Tibial artery (tissue), 4 donors: ENCODE data around the gene SLC5A2.
"Not testable (repeated sequence)": the region's sequence is repeated elsewhere in the genome, so short reads cannot be mapped to it uniquely, and the experiment has no call there.

Source experiments
- DNase-seq, 2 donors: peaks; one replicate each; pipeline ENCODE4 v3.0.0-alpha.2; 2019
- H3K27ac ChIP-seq, 2 donors: fragments of 200-600 bp; sonication (generic) in 1 of 2; 1 replicate in 1 of 2; 2 replicates in 1 of 2; pipeline ENCODE4 v1.5.1; 2018 to 2019; ENCODE audit warnings: mild to moderate bottlenecking in 1 of 2
- H3K27me3 ChIP-seq, 2 donors: fragments of 200-600 bp; sonication (generic) in 1 of 2; one replicate each; pipeline versions ENCODE4 v1.5.1 to v1.6.0; 2016 to 2019
- H3K36me3 ChIP-seq, 3 donors: fragments of 200-600 bp; sonication (generic) in 2 of 3; one replicate each; pipeline ENCODE4 v1.5.1; 2016 to 2019; ENCODE audit warnings: mild to moderate bottlenecking in 2 of 3
- H3K4me1 ChIP-seq, 4 donors: fragments of 200-600 bp; sonication (generic) in 2 of 4; 1 replicate in 3 of 4; 2 replicates in 1 of 4; pipeline ENCODE4 v1.5.1; 2016 to 2019
- H3K4me3 ChIP-seq, 2 donors: fragments of 200-600 bp; sonication (generic) in 1 of 2; 1 replicate in 1 of 2; 2 replicates in 1 of 2; pipeline ENCODE4 v1.5.1; 2018 to 2019; ENCODE audit warnings: mild to moderate bottlenecking in 2 of 2
- H3K9me3 ChIP-seq, 3 donors: fragments of 200-600 bp; sonication (generic) in 1 of 3; one replicate each; pipeline ENCODE4 v1.5.1; 2016 to 2019
- intact Hi-C: fragments of 100-400 bp; cut with DNase I; formaldehyde crosslinking; loops from one replicate; pipeline ENCODE4 v1.15.0; 2023; ENCODE audit warnings: low total_unique reads
- TF ChIP-seq, protein P1 (sequence below), 2 experiments: fragments of 200-600 bp in 1 of 2; fragments of 450-650 bp in 1 of 2; IDR thresholded peaks; one replicate each; pipeline ENCODE4 v1.5.1; 2017 to 2019; ENCODE audit warnings: antibody characterized with exemption in 2 of 2, mild to moderate bottlenecking in 1 of 2, moderate library complexity in 1 of 2

The SLC5A2 gene

DNA sequence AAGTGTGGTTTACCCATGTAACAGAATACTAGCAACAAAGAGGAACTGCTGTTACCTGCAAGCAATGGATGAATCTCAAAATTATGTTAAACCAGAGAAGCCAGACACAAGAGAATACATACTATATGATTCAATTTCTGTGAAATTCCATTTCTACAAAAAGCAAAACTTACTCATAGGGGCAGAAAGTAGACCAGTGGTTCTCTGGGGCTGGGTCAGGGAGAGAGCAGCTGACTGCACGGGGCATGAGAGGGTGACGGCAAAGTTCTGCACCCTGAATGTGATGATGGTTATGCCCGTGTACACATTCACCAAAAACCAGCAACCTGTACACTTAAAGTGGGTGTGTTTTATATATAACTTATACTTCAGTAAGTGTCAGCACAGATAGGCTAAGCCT lies 43.4 kb upstream of the SLC5A2 start:
- peaks cover 0 to 11% (median 3%) of the 10 kb centered on the region in 4 donors for H3K4me1 ChIP-seq
- DNase-seq: peak in 1 of 2 donors; percentile 12
- no peak overlapping the region for H3K27ac ChIP-seq
- intact Hi-C loops: no loop called here
- no peaks in the 10 kb centered on the region for H3K27me3 ChIP-seq
- H3K9me3 ChIP-seq: no peaks in the 10 kb centered on the region
- H3K36me3 ChIP-seq: peaks cover 0 to 14% (median 0%) of the 10 kb centered on the region in 3 donors
- TF ChIP-seq, protein P1, sequence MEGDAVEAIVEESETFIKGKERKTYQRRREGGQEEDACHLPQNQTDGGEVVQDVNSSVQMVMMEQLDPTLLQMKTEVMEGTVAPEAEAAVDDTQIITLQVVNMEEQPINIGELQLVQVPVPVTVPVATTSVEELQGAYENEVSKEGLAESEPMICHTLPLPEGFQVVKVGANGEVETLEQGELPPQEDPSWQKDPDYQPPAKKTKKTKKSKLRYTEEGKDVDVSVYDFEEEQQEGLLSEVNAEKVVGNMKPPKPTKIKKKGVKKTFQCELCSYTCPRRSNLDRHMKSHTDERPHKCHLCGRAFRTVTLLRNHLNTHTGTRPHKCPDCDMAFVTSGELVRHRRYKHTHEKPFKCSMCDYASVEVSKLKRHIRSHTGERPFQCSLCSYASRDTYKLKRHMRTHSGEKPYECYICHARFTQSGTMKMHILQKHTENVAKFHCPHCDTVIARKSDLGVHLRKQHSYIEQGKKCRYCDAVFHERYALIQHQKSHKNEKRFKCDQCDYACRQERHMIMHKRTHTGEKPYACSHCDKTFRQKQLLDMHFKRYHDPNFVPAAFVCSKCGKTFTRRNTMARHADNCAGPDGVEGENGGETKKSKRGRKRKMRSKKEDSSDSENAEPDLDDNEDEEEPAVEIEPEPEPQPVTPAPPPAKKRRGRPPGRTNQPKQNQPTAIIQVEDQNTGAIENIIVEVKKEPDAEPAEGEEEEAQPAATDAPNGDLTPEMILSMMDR (IDR thresholded peaks at IDR 0.05): no peak
- H3K4me3 ChIP-seq: no peak overlapping the region

DNA sequence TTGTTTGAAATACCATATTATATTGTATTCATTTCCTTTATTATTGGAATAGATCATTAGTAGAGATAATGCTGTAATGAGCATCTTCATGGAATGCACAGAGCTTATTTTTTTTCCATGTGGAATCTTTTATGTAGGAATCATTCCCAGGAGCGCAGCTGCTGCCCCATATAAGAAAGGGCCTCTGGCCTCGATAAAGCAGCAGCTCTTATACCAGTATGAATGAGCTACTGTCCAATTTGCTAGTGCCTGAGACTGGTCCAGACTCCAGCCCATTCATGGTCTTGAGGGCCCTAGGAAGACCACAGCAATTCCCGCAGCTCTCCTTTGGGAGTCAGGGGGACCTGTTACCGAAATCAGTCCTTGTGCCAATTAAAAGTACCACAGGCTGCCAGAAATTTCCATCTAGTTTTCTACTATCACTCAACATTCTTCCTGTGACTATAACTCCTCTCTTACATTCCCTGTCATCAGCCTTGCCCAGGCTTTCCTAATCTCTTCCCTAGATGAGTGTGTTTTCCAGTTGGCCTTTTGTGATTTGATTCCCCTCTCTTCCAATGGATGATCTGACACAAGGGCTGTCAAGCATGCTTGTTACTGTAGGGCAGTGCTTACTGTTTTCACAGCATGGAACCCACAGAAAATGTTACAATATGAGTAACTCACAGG lies 42.3 kb upstream of the SLC5A2 start:
- DNase-seq: peak in 1 of 2 donors; percentile 31
- TF ChIP-seq, protein P1 (IDR thresholded peaks at IDR 0.05): no peak
- no peak overlapping the region for H3K27ac ChIP-seq
- intact Hi-C loops: loop anchor here (5.0 to 10.0 kb wide), 2 partner anchors 248 to 366 kb away; partner anchors contain the start of genes ZNF646 and ZNF668
- H3K9me3 ChIP-seq: no peaks in the 10 kb centered on the region
- H3K27me3 ChIP-seq: no peaks in the 10 kb centered on the region
- no peak overlapping the region for H3K4me3 ChIP-seq
- peaks cover 0 to 12% (median 0%) of the 10 kb centered on the region in 3 donors for H3K36me3 ChIP-seq
- H3K4me1 ChIP-seq: peaks cover 0 to 11% (median 3%) of the 10 kb centered on the region in 4 donors

DNA sequence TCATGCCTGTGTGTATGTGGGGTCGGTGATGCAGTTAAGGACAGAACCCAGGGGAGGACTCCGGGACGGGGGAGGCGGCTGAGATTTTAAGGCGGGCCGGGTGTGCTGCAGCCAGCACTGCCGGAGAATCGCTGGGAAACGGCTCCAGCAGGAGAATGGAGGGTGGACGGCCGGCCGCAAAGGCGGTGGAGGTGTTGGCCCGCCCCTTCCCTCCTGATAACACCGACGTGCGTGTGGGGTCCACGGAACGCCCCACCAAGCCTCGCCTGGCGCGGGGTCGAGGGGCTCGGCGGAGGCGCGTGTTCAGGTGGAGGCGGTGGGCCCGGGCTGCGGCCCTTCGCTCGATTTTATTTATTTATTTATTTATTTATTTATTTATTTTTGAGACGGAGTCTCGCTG lies 41.0 kb upstream of the SLC5A2 start:
- Histone ChIP-seq H3K36me3 (no peaks in the 10 kb centered on the region), H3K4me3 (peak overlapping the region; percentile 60 to 68), H3K27ac (peak overlapping the region in 1 of 2 donors; percentile 82), H3K27me3 (no peaks in the 10 kb centered on the region), H3K9me3 (no peaks in the 10 kb centered on the region), H3K4me1 (peaks cover 0 to 11% (median 3%) of the 10 kb centered on the region in 4 donors)
- TF ChIP-seq, protein P1 (IDR thresholded peaks at IDR 0.05): no peak
- DNase-seq: peak in 1 of 2 donors; percentile 67
- intact Hi-C loops: loop anchor here (5.0 to 10.0 kb wide), 2 partner anchors 250 to 367 kb away; partner anchors contain the start of genes ZNF646 and ZNF668

DNA sequence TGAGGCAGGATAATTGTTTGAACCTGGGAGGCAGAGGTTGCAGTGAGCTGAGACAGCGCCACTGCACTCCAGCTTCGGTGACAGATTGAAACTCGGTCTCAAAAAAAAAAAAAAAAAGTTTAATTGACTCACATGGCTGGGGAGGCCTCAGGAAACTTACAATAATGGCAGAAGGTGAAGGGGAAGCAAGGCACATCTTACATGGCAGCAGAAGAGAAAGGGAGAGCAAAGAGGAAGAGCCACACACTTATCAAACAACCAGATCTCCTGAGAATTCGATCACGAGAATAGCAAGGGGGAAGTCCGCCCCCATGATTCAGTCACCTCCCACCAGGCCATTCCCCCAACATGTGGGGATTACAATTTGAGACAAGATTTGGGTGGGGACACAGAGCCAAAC lies 37.0 kb upstream of the SLC5A2 start:
- H3K36me3 ChIP-seq, H3K4me3 ChIP-seq, H3K27me3 ChIP-seq, H3K27ac ChIP-seq, H3K9me3 ChIP-seq: not testable (repeated sequence)
- intact Hi-C loops: loop anchor here (10.0 kb wide), 1 partner anchor 371 kb away; the partner anchor contains the start of genes ZNF646 and ZNF668
- peaks cover 0 to 14% (median 3%) of the 10 kb centered on the region in 4 donors for H3K4me1 ChIP-seq
- DNase-seq: peak in 1 of 2 donors; percentile 3

DNA sequence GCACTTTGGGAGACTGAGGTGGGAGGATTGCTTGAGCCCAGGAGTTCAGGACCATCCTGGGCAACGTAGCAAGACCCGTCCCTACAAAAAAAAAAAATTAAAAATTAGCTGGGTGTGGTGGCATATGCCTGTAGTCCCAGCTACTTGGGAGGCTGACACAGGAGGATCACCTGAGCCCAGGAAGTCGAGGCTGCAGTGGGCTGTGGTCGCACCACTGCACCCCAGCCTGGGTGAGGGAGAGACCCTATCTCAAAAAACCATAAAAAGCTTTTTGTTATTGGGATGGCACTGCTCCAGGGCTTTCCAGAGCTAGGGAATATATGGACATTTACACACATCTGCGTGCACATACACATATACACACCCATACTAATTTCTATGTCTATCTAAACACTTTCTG lies 31.7 kb upstream of the SLC5A2 start:
- intact Hi-C loops: loop anchor here (10.0 kb wide), 1 partner anchor 424 kb away; the partner anchor contains the start of gene ZNF267
- peaks cover 0 to 6% (median 0%) of the 10 kb centered on the region in 3 donors for H3K36me3 ChIP-seq
- TF ChIP-seq, protein P1 (IDR thresholded peaks at IDR 0.05): no peak
- H3K27me3 ChIP-seq: no peaks in the 10 kb centered on the region
- H3K4me3 ChIP-seq: no peak overlapping the region
- peaks cover 5 to 47% (median 45%) of the 10 kb centered on the region in 4 donors for H3K4me1 ChIP-seq
- H3K9me3 ChIP-seq: no peaks in the 10 kb centered on the region
- peak in 1 of 2 donors; percentile 21 for DNase-seq
- H3K27ac ChIP-seq: peak overlapping the region in 1 of 2 donors; percentile 80
